GM12891 (cell line): ENCODE measurements around the gene SNX30.
A peak's percentile ranks its signal among the peaks of the same experiment; 100 is the strongest.

Experiments
- DNase-seq: peaks from one replicate; pipeline ENCODE4 v3.0.0; 2011; ENCODE audit warnings: low spot score; ENCODE audit not compliant: insufficient read length
- FAIRE-seq: peaks from 2 replicates; lab custom pipeline; 2011; peaks lifted over from hg19 to GRCh38; lab: Jason Lieb, UNC
- PAX5 ChIP-seq: IDR thresholded peaks from 2 replicates; pipeline ENCODE4 v1.6.1; 2011; ENCODE audit warnings: low read length, moderate library complexity, mild to moderate bottlenecking; ENCODE audit not compliant: insufficient read depth, severe bottlenecking
- POLR2A ChIP-seq: IDR thresholded peaks from 2 replicates; pipeline ENCODE4 v1.6.1; 2011; ENCODE audit warnings: low read depth, low read length, control low read depth
- POLR2AphosphoS5 ChIP-seq: IDR thresholded peaks from 2 replicates; pipeline ENCODE4 v1.6.1; 2011; ENCODE audit warnings: low read depth, low read length, control low read depth
- POU2F2 ChIP-seq: IDR thresholded peaks from 2 replicates; pipeline ENCODE4 v1.6.1; 2011; ENCODE audit warnings: low read depth, mild to moderate bottlenecking, control low read depth, low read length, moderate library complexity
- SPI1 ChIP-seq: IDR thresholded peaks from 2 replicates; pipeline ENCODE4 v1.6.1; 2011; ENCODE audit warnings: low read depth, low read length, control low read depth
- TAF1 ChIP-seq: IDR thresholded peaks from 2 replicates; pipeline ENCODE4 v1.6.1; 2011; ENCODE audit warnings: low read depth, low read length, control low read depth

SNX30 gene

DNA sequence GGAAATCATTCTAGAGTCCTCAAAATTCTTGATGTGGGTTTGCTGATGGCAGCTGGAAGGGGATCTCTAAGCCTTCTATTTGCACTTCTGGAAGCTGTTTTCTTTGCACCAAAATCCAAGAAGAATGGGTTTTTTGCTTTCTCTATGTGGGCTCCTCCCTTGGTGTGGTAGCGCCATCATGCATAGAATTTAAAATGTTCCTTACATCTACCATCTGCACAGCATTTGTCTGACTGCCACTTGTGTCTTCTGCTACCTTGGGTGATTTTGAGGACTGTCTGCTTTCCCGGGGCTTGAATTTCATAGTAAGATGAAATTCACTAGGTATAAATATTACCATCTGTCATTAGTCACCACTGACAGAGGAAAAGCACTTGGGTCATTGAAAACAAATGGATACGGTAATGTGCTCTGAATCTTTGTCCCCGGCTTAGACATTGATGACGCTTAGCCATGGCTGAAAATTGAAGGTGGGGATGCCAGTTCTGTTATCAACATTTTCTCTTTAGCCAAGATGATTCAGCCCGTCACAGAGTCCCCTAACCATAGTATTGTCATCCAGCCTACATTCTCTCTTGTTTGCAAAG lies 30.0 kb downstream of the SNX30 start:
- TF ChIP-seq PAX5 = no peak
- TF ChIP-seq POU2F2 = no peak
- TF ChIP-seq TAF1 = no peak
- TF ChIP-seq POLR2AphosphoS5 = no peak
- no peak for TF ChIP-seq POLR2A
- no peak for TF ChIP-seq SPI1
- DNase-seq (no peak), FAIRE-seq (no peak)

DNA sequence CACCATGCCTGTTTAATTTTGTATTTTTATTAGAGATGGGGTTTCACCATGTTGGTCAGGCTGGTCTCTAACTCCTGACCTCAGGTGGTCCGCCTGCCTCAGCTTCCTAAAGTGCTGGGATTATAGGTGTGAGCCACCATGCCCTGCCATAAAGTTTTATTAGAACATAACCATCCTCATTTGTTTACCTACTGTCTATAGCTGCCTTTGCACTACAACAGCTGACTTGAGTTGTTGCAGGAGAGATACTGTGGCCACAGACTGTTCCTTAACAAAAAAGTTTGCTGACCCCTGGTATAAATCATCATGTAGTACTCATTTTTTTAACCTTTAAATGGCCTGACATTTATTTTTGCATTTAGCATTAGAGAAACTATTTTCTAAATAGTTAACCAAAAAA lies 31.7 kb downstream of the SNX30 start:
- DNase-seq = no peak
- no peak for FAIRE-seq
- TF ChIP-seq TAF1 (no peak), POLR2AphosphoS5 (no peak), PAX5 (no peak), POU2F2 (no peak), POLR2A (no peak), SPI1 (no peak)

DNA sequence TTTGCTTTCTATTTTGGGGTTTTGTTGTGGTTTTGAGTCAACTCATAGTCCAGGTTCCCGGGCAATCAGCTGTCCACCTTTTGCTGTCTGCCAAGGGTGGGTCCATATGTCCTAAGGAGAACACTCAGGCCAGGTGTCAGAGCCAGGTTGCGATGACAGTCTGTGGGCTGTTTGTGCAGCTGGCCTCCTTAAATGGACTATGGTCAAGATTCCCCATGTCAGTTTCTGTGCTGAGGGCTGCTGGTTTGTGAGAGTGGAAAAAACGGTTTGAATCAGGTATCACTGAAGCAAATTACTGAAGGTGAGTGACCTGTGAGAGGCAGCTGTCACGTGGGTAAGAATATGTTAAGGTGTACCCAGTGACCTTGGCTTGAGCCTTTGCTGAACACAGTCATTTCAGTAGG lies 33.0 kb downstream of the SNX30 start:
- DNase-seq (no peak), FAIRE-seq (peak; percentile 38)
- TF ChIP-seq TAF1 = no peak
- TF ChIP-seq PAX5 = no peak
- no peak for TF ChIP-seq SPI1
- TF ChIP-seq POU2F2 = no peak
- no peak for TF ChIP-seq POLR2A
- TF ChIP-seq POLR2AphosphoS5 = no peak

- DNase-seq = no peak
- TF ChIP-seq POU2F2 (no peak), TAF1 (no peak), SPI1 (no peak), PAX5 (no peak), POLR2AphosphoS5 (no peak), POLR2A (no peak)
- no peak for FAIRE-seq
Observed at GRCh38 chr9:112784020-112784785, 33.6 kb downstream of the SNX30 start.

GRCh38 chr9:112785986-112786385 lies 35.4 kb downstream of the SNX30 start:
- DNase-seq = no peak
- TF ChIP-seq POLR2AphosphoS5 (no peak), SPI1 (no peak), POU2F2 (no peak), TAF1 (no peak), PAX5 (no peak)
- no peak for FAIRE-seq

DNA sequence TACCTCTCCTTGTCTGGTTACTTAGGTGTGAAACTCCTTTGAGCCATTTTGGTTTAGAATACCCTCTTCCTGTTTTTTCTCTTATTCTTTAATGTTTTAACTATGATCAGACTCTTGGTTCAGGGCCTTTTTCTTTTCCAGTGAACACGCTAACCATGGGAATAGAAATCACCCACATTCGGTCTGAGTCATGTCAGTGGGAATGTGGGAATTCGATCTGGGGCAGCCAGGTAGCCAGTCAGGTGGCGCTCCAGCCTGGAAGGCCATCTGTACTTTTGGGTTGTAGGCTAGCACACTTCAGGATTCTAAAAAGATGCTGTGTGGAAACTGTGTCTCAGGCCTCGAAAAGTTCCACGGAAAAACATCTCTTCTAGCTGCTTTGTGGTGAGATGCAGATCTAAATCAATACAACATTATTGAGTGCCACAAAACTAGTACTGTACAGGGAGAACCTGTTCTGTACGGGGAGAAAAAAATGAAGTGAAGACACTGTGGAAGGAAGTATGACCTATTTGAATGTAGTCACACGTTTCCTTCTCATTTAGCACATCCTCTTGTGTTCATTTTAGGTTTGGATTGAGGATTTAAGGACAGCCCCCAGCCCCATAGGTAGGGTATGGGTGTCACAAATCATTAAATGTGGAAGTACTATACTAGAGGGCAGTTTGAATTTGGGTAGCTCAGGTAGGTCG lies 36.4 kb downstream of the SNX30 start:
- DNase-seq = no peak
- no peak for TF ChIP-seq PAX5
- TF ChIP-seq POU2F2 = no peak
- TF ChIP-seq POLR2A = no peak
- no peak for TF ChIP-seq POLR2AphosphoS5
- TF ChIP-seq SPI1 = no peak
- no peak for TF ChIP-seq TAF1
- peak; percentile 78 for FAIRE-seq

DNA sequence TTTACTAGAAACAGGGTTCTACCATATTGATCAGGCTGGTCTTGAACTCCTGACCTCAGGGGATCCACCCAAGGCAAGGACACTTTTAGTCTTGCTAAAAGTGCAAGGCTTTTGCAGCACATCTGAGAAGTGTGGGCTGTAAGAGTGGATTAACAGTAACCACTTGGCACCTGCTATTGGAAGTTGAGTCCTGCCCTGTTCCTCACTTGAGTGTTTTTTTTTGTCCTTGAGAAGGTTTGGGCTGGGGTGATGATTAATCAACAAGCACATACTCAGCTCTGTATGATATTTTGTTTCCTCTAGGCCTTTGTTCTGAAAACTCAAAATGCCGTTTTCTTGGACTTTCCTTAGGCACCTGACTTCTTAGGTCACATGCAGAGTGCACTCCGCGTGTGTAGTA lies 37.4 kb downstream of the SNX30 start:
- DNase-seq = no peak
- TF ChIP-seq PAX5 (no peak), POLR2A (no peak), POLR2AphosphoS5 (no peak), POU2F2 (no peak), SPI1 (no peak), TAF1 (no peak)
- no peak for FAIRE-seq

DNA sequence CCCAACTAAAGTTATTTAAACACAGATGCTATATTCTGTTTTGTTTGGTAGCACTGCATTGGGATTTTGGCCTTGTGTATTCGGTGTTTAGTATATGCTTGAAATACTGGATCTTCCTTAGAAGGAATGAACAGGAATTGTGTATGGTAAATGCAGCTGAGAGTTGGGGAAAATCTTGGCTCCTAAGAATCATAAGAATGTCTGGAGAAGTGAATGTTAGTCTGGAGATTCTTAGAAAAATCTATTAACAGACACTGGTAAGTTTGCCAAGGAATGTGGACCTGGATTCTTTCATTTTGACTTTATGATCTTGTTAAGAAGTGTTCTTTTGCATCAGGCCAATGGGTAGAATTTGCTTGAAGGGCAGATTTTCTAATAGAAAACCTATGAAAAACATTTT lies 38.9 kb downstream of the SNX30 start:
- DNase-seq (no peak), FAIRE-seq (no peak)
- TF ChIP-seq POLR2A = no peak
- no peak for TF ChIP-seq POU2F2
- TF ChIP-seq SPI1 = no peak
- TF ChIP-seq PAX5 = no peak
- no peak for TF ChIP-seq TAF1
- no peak for TF ChIP-seq POLR2AphosphoS5
